Liver (tissue), 9 donors: ENCODE measurements around the gene ATXN1. TPM values are rescaled to one million over a fixed set of nuclear protein-coding genes. Genes with fewer than 3 reads are reported as not detected.

Experiments
- DNase-seq: peaks from one replicate; pipeline ENCODE4 v3.0.0-alpha.2; 2017; ENCODE audit warnings: low spot score
- H3K27ac ChIP-seq, 2 donors: one replicate each; pipeline ENCODE4 v1.7.0; 2013; ENCODE audit warnings: inconsistent platforms in 2 of 2, low read length in 2 of 2, control low read depth in 1 of 2, low read depth in 1 of 2, mild to moderate bottlenecking in 1 of 2
- H3K27me3 ChIP-seq, 4 donors: one replicate each; pipeline versions ENCODE4 v1.6.1 to v1.7.0; 2013; ENCODE audit warnings: low read length in 3 of 4, inconsistent platforms in 1 of 4, mild to moderate bottlenecking in 1 of 4, moderate library complexity in 1 of 4; ENCODE audit not compliant: control insufficient read depth in 4 of 4, insufficient read depth in 4 of 4
- H3K36me3 ChIP-seq, 4 donors: one replicate each; pipeline versions ENCODE4 v1.6.1 to v1.7.0; 2013; ENCODE audit warnings: low read length in 3 of 4, mild to moderate bottlenecking in 3 of 4, low read depth in 1 of 4, moderate library complexity in 1 of 4; ENCODE audit not compliant: control insufficient read depth in 4 of 4, insufficient read depth in 3 of 4
- H3K4me1 ChIP-seq, 4 donors: one replicate each; pipeline versions ENCODE4 v1.6.1 to v1.7.0; 2013; ENCODE audit warnings: low read length in 3 of 4, mild to moderate bottlenecking in 3 of 4, moderate library complexity in 1 of 4; ENCODE audit not compliant: control insufficient read depth in 4 of 4, insufficient read depth in 4 of 4
- H3K4me3 ChIP-seq, 3 donors: one replicate each; pipeline versions ENCODE4 v1.6.1 to v1.7.0; 2013; ENCODE audit warnings: low read length in 3 of 3, control low read depth in 1 of 3, low read depth in 1 of 3, mild to moderate bottlenecking in 1 of 3
- H3K9ac ChIP-seq, 2 donors: one replicate each; pipeline ENCODE4 v1.7.0; 2013; ENCODE audit warnings: low read length in 2 of 2, mild to moderate bottlenecking in 2 of 2, moderate library complexity in 2 of 2, control low read depth in 1 of 2, low read depth in 1 of 2
- H3K9me3 ChIP-seq, 4 donors: one replicate each; pipeline versions ENCODE4 v1.6.1 to v1.7.0; 2013; ENCODE audit warnings: low read length in 3 of 4; ENCODE audit not compliant: control insufficient read depth in 4 of 4
- FOXA1 ChIP-seq: IDR thresholded peaks from 2 replicates; pipeline ENCODE4 v1.6.1; 2016; ENCODE audit warnings: antibody characterized with exemption
- GABPA ChIP-seq, 2 donors: IDR thresholded peaks in 1 of 2; conservative IDR thresholded peaks in 1 of 2; 2 replicates each; pipeline ENCODE4 v1.6.1; 2016; ENCODE audit warnings: antibody characterized with exemption in 2 of 2, mild to moderate bottlenecking in 1 of 2, moderate library complexity in 1 of 2
- HNF4A ChIP-seq, 2 donors: conservative IDR thresholded peaks; 2 replicates each; pipeline ENCODE4 v1.6.1; 2016; ENCODE audit warnings: antibody characterized with exemption in 2 of 2, mild to moderate bottlenecking in 2 of 2
- NR2F2 ChIP-seq: IDR thresholded peaks from 2 replicates; pipeline ENCODE4 v1.6.1; 2016; ENCODE audit warnings: antibody characterized with exemption
- RAD21 ChIP-seq, 2 donors: IDR thresholded peaks; 2 replicates each; pipeline ENCODE4 v1.6.1; 2016; ENCODE audit warnings: antibody characterized with exemption in 2 of 2, mild to moderate bottlenecking in 2 of 2
- SP1 ChIP-seq: IDR thresholded peaks from 2 replicates; pipeline ENCODE4 v1.6.1; 2018; ENCODE audit warnings: antibody characterized with exemption, mild to moderate bottlenecking
- TAF1 ChIP-seq: conservative IDR thresholded peaks from 2 replicates; pipeline ENCODE4 v1.6.1; 2016; ENCODE audit warnings: antibody characterized with exemption, mild to moderate bottlenecking
- WGBS: extraction: QIAGEN DNeasy Blood & Tissue Kit; methylation state at CpG from one replicate; pipeline ENCODE4 v1.1.7; 2013; 5-methylcytosine and 5-hydroxymethylcytosine counted together
- polyA plus RNA-seq, 2 donors: library from polyadenylated mRNA; stranded (reverse) in 1 of 2; unstranded in 1 of 2; fragments of 200-250 nt in 1 of 2; fragments of >200 nt in 1 of 2; fragmentation: Nextera tagmentation in 1 of 2; extraction: Ambion mirVana in 1 of 2; gene quantifications; one replicate each; pipeline versions ENCODE4 v1.2.1 to v1.2.3, GENCODE V29; 2013 to 2015
- total RNA-seq, 2 donors: library from RNA; depleted of rRNA; stranded (reverse); fragments of >200 nt; gene quantifications; one replicate each; pipeline ENCODE4 v1.2.3, GENCODE V29; 2014
- TF ChIP-seq, protein P1 (sequence below): fragments of 150-350 bp; IDR thresholded peaks from 2 replicates; pipeline ENCODE4 v1.5.1; 2017; ENCODE audit warnings: improper control_type of control experiment, low read depth, low read length; ENCODE audit not compliant: missing input control
- TF ChIP-seq, protein P2 (sequence below): IDR thresholded peaks from 2 replicates; pipeline ENCODE4 v1.6.1; 2016; ENCODE audit warnings: antibody characterized with exemption
- TF ChIP-seq, protein P3 (sequence below): IDR thresholded peaks from 2 replicates; pipeline ENCODE4 v1.6.1; 2016; ENCODE audit warnings: antibody characterized with exemption
- donor health status: healthy.
- donor health status: healthy.
- donor health status: healthy.
- donor health status: healthy.
- donor health status: healthy.

Gene ATXN1
- total and polyA plus RNA-seq, 4 donors: 4.3 to 29.7 (median 8.2) TPM

DNA sequence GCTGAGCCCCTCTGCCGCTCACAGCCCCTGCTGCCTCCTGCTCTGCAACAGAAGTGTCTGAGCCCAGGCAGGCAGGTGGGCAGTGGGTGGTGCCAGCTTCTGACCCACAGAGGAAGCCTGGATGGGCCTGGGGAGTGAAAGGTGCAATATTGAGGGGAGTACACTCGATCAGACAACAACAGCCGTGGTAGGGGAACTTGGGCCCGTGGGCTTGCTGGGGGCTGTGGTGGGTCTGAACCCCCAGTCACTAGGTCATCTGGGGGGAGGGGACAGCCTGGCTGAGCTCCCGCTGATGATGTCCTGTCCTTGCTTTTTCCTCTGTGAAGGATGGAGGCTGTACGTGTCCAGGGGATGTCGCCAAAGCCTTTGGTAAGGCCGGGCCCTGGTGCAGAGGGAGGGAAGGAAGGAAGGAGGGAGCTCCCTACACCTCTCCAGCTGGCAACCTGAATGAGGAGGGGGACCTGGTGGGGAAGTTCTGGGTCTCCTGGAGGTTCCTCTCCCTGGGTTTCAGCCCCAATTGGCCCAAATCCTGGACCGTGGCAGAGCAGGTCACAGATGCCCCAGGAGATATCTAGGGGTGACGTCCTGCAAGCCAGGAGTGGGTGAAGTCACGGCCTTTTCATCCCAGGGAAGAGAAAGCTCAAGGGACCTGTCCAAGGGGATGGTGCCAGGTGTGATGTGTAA lies 475.7 kb downstream of the ATXN1 start (continued):
- TF ChIP-seq, protein P1, sequence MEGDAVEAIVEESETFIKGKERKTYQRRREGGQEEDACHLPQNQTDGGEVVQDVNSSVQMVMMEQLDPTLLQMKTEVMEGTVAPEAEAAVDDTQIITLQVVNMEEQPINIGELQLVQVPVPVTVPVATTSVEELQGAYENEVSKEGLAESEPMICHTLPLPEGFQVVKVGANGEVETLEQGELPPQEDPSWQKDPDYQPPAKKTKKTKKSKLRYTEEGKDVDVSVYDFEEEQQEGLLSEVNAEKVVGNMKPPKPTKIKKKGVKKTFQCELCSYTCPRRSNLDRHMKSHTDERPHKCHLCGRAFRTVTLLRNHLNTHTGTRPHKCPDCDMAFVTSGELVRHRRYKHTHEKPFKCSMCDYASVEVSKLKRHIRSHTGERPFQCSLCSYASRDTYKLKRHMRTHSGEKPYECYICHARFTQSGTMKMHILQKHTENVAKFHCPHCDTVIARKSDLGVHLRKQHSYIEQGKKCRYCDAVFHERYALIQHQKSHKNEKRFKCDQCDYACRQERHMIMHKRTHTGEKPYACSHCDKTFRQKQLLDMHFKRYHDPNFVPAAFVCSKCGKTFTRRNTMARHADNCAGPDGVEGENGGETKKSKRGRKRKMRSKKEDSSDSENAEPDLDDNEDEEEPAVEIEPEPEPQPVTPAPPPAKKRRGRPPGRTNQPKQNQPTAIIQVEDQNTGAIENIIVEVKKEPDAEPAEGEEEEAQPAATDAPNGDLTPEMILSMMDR: no peak
- TF ChIP-seq TAF1 (no peak), GABPA (IDR thresholded peaks at IDR 0.05 in 1 of 2, conservative IDR thresholded peaks at IDR 0.05 in 1 of 2) (no peak), FOXA1 (no peak), NR2F2 (no peak), RAD21 (IDR thresholded peaks at IDR 0.05) (no peak)
- TF ChIP-seq, protein P2, sequence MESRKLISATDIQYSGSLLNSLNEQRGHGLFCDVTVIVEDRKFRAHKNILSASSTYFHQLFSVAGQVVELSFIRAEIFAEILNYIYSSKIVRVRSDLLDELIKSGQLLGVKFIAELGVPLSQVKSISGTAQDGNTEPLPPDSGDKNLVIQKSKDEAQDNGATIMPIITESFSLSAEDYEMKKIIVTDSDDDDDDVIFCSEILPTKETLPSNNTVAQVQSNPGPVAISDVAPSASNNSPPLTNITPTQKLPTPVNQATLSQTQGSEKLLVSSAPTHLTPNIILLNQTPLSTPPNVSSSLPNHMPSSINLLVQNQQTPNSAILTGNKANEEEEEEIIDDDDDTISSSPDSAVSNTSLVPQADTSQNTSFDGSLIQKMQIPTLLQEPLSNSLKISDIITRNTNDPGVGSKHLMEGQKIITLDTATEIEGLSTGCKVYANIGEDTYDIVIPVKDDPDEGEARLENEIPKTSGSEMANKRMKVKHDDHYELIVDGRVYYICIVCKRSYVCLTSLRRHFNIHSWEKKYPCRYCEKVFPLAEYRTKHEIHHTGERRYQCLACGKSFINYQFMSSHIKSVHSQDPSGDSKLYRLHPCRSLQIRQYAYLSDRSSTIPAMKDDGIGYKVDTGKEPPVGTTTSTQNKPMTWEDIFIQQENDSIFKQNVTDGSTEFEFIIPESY: no peak

DNA sequence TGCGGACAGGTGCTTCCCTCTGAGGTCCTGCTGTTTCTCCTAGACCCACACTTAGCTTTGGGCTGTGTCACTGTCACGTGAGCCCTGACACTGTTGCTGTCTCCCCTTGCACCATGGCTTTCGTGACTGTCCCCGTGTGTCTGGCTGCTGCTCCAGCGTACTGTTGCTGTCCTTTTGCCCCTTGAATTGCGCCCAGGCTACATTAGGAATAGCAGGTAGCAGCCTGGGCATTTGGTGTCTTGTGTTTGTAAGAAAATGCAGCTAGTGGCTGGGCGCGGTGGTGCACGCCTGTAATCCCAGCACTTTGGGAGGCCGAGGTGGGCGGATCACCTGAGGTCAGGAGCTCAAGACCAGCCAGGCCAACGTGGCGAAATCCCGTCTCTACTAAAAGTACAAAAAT lies 476.8 kb downstream of the ATXN1 start:
- DNase-seq: no peak
- Histone ChIP-seq H3K9ac (no peak overlapping the region), H3K27ac (no peak overlapping the region), H3K4me3 (no peak overlapping the region), H3K27me3 (no peaks in the 10 kb centered on the region), H3K9me3 (no peaks in the 10 kb centered on the region), H3K4me1 (no peaks in the 10 kb centered on the region), H3K36me3 (no peaks in the 10 kb centered on the region)
- TF ChIP-seq, protein P3, sequence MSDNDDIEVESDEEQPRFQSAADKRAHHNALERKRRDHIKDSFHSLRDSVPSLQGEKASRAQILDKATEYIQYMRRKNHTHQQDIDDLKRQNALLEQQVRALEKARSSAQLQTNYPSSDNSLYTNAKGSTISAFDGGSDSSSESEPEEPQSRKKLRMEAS: no peak
- TF ChIP-seq GABPA (IDR thresholded peaks at IDR 0.05 in 1 of 2, conservative IDR thresholded peaks at IDR 0.05 in 1 of 2): no peak
- 94% methylated on average over 14 of the region's 14 CpGs for WGBS

DNA sequence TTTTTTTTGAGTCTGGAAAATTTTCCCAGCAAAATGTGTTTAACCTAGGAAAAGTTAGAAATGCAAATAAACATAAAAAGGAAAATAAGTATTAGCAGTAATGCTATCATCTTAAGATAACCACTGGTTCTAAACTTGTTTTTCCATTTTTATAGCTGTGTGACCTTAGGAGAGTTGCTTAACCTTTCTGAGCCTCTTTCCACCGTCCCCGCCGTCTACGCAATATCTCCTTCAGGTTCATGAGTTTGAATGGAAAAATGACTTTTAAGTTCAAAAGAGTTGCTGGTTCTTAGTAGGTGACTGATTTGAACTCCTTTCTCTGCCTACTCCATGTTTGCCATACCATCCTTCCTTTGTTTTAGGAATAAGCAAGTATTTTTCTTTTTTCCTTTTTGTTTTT lies 478.9 kb downstream of the ATXN1 start:
- no peak overlapping the region for H3K4me3 ChIP-seq
- TF ChIP-seq SP1 (no peak), HNF4A (conservative IDR thresholded peaks at IDR 0.05) (no peak)
- TF ChIP-seq, protein P2: no peak
- DNase-seq: no peak
- H3K4me1 ChIP-seq: no peaks in the 10 kb centered on the region
- 94% methylated on average over 4 of the region's 4 CpGs for WGBS
- H3K27me3 ChIP-seq: no peaks in the 10 kb centered on the region
- H3K9me3 ChIP-seq: no peaks in the 10 kb centered on the region
- H3K27ac ChIP-seq: no peak overlapping the region
- no peaks in the 10 kb centered on the region for H3K36me3 ChIP-seq
- no peak overlapping the region for H3K9ac ChIP-seq
